MM.1S (cell line): Measurements from ENCODE around the gene HOXA6.

Source experiments
- EZH2 ChIP-seq: fragments of 300-600 bp; sonication (generic); optimal IDR thresholded peaks from 2 replicates; pipeline ENCODE3; 2017; ENCODE audit warnings: low read depth, mild to moderate bottlenecking, antibody characterized with exemption, low read length, mixed read lengths
- TF ChIP-seq, protein P1 (sequence below): fragments of 300-600 bp; sonication (generic); IDR thresholded peaks from 2 replicates; pipeline ENCODE4 v1.5.1; 2016; ENCODE audit warnings: antibody characterized with exemption, low read length, mixed read lengths

DNA sequence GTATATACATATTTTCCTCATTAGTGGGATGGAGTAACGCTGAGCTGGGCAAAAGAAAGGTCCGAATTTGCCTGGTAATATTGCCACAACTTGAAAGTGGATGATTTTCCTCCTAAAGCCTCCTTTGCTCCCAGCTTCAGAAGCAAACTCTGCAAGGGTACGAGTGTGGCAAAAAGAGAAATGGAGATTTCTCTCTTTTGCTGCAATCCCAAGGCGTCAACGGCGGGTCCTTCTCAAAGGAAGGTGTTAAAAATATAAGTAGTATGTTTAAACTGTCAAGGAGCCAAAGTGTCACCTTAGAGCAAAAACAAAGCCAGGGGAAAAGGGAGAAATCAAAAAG, 32.7 kb downstream of the HOXA6 start:
- TF ChIP-seq EZH2, result no peak
- TF ChIP-seq, protein P1, sequence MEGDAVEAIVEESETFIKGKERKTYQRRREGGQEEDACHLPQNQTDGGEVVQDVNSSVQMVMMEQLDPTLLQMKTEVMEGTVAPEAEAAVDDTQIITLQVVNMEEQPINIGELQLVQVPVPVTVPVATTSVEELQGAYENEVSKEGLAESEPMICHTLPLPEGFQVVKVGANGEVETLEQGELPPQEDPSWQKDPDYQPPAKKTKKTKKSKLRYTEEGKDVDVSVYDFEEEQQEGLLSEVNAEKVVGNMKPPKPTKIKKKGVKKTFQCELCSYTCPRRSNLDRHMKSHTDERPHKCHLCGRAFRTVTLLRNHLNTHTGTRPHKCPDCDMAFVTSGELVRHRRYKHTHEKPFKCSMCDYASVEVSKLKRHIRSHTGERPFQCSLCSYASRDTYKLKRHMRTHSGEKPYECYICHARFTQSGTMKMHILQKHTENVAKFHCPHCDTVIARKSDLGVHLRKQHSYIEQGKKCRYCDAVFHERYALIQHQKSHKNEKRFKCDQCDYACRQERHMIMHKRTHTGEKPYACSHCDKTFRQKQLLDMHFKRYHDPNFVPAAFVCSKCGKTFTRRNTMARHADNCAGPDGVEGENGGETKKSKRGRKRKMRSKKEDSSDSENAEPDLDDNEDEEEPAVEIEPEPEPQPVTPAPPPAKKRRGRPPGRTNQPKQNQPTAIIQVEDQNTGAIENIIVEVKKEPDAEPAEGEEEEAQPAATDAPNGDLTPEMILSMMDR, result no peak
